HG02981 (cell line): ENCODE results near the gene FAM168A.

Experiments used
- ATAC-seq: cut with Tn5 transposase; IDR thresholded peaks from one replicate; pipeline ENCODE4 v1.9.1; 2021; ENCODE audit warnings: mild to moderate bottlenecking, moderate library complexity; ENCODE audit not compliant: unreplicated experiment

The FAM168A gene

DNA sequence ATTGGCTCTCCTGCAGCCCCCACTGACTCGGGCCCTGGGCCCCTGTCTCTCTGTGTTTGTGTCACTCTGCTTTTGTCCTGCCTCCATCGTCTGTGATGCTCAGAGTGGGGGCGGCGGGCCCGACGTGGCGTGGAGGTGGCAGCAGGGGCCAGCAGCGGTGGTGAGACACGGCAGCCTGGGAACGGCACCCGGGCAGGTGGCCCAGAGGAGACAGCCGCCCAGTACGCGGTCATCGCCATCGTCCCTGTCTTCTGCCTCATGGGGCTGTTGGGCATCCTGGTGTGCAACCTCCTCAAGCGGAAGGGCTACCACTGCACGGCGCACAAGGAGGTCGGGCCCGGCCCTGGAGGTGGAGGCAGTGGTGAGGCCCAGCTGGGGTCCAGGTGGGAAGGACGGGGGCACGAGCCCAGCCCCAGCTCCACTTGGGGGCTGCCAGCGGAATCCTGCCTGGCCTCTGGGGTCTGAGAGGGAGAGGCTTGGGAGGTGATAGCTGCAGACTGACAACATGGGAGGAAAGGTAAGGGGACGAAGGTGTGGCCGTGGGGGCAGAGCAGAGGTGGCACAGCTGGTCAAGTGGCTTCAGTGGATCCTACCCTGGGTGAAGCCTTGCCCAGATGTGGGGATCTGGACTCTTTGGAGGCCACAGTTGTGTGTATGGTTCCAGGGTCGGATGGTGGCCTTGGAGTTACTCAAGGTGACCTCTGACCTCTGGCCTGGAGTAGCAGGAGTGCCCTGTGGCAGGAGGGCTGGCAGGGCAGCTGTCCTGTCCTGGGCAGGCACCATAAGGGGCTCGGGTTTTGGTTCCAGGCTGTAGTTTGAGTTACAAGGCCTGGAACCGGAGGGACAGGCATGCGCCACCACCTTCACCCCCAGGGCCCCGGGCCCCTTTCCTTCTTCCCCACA, 205.6 kb downstream of the FAM168A start:
- ATAC-seq = no peak

DNA sequence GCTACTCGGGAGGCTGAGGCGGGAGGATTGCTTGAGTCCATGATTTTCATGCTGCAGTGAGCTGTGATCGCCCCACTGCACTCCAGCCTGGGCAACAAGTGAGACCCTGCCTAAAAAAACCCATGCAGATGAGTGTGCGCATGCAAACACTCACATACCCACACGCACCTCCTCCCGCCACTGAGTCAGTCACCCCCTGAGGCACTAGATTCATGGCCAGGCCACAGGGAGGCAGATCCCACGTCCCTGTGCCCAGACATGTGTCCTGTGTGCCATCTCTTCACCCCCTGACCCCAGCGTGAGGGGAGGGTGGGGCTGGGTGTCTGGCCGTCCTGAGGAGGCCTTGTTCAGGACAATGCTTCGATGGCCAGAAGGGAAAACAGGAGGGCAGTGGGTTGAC, 206.2 kb downstream of the FAM168A start:
- ATAC-seq = no peak

DNA sequence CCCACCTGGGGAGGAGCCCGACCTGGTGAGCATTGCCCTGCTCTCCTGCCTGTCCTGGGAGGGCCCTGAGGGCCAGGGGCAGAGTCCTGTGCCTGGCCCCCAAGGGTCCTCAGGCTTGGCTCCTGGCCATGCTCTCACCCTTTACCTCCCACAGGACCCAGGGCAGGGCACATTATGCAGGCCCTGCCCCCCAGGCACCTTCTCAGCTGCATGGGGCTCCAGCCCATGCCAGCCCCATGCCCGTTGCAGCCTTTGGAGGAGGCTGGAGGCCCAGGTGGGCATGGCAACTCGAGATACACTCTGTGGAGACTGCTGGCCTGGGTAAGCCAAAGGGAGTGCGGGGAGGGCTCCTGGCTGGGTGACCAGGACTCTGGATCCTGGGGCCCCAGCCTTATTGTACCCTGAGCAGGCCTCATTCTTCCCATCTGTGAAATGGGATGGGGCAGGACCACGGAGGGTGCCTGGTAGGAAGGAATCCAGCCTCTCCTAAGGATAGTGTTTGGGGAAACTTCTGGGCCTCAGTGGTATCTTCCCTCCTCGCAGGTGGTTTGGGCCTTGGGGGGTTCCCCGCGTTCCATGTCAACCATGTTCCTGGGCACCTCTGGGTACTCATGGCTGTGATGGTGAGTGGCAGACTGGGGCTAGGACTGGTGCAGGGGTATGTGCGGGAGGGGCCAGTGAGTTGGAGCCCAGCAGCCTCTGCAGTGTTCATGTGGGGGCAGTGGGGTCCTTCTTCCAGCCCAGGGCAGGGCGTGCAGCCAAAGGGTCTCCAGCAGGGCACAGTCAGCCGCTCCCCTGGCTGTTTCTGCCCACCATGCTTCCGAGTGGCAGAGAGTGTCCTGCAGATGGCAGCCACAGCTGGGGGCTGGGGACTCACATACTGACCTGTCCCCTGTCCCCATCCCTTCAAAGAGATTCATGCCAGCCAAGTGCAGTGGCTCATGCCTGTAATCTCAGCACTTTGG, 207.0 kb downstream of the FAM168A start:
- no peak for ATAC-seq

DNA sequence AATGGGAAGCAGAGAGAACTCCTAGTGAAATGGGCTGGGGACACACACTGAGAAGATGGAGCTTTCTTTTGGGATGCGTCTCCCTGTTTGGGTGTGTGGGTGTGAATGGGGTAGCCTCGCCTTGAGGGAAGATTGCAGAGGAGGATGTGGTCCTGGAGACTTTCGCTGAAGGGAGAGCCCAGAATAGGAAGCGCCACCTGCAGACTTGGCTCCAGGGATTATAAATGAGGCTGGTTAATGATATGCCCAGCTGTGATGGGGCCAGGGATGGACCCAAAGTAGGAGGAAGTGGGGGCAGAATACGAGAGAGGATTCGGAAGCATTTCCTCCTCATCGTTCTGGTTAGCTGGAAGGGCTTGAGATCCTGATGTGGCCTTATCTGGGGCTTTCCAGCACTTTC, 208.0 kb downstream of the FAM168A start:
- ATAC-seq = no peak

DNA sequence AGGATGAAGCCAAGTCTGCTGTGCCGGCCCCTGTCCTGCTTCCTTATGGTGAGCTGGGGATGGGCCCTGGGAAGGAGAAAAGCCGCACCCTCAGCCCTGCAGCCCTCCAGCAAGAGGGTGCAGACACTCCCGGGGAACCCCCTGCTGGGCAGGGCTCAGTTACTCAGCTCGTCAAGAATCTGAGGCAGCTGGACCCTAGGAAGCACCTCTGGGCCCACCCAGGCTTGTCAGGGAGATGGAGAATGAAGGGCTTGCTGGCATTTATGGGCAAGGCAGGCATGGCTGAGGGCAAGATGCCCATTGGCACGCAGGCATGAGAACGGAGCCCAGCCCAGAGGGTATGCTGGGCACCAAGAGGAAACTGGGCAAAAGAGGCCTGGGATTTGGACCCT, 208.8 kb downstream of the FAM168A start:
- ATAC-seq = no peak

DNA sequence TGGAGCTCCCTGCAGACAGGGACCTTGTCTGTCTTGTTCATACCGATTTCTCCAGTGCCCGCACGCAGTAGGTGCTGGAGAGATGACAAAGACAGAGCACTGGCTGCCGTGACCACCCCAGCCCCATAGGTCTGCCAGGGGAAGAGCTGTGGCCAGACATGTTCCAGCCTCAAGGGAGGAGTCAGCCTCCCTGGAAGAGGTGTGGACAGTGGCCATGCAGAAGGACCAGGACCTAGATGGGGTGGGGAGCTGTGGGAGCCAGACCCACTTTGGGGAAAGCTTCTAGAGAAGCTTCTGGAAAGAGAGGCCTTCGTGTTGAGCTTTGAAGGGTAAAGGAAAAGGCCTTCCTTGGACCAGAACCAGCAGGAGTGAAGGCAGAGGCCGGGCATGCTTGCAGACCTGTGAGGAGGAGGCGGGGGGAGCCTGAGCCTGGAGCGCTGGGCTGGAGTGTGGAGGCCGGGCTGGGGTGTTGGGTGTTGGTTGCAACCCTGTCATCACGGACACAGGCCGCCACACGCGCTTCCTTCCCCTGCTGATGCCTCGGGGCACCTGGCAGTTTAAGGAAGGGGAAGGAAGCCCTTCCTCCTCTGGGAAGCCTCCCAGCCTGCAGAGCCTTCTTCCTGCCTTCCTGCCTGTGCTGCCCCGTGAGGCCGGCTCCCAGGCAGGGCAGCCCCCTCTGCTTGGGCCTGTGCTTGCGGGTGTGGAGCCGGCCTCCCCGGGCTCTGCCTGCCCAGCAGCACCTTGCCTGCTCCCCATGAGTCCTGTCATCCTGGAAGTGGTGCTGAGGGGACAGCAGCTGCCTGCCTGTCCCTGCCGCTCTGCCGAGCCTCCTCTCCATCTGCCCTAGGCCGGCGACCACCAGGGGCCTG, 209.4 kb downstream of the FAM168A start:
- ATAC-seq = no peak

DNA sequence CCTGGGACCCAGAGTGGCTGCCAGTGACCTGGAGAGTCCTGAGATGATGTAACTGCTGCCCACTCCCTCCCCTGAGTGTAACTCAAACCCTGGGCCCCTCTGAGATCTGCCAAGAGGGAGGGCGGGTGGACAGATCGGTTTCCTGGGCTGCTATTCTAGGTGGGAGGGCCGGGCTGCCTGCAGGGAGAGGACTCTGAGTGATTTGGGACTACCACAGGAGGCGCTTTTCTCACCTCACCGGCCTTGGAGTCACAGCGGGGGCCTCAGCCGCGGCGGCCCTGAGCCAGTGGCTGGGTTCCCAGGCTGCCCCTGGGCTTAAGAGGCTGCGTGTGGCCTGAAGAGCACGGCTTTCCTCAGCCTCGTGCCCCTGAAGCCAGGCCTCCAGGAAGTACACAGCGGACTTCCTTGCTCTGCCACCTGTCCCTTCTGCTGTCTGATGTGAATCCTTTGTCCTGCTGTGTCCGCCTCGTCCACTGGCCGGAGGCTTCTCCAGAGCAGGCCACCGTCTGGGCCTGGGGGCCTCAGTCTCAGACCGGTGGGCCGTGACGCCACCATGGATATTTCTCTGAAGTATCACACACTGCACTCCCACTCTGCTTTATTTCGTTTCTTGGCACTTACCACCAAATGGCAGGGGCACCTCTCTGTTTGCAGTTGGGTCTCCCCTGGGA, 210.2 kb downstream of the FAM168A start:
- no peak for ATAC-seq

DNA sequence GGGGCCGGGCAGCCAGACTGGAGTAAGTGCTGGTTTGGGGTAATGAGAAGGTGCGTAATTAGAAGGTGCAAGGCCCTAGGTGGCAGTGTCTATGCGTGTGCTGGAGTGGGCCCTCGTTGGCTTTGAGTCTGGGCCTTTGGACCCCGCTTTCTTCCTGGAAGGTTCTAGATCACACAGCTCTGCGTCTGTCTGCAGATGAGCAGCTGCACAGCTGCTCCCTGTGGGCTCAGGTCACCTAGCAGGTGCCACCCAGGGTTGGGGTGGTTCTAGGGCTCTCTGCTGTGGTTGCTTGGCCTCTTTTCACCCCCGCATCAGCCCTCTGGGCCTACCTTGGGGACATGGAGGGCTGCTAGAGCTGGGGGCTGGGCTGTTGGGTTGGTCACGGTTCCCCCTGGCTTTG, 211.4 kb downstream of the FAM168A start:
- ATAC-seq = no peak

DNA sequence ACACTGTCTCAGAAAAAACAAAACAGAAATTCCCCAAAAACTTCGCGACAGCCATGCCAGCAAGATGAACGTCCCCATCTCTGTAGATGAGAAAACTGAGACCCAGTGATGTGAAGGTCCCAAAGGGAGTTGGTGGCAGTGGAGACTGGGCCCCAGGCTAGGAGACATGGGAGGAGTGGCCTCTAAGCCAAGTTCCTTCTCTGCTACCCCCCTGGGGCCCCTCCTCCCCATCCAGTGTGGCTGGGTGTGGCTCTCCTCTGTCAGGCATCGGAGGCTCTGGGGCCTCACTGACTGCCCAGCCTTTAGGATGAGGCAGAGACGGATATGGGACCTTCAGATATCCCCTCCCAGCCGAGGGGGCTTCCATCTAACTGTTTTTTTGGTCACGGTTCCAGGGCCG, 211.9 kb downstream of the FAM168A start:
- no peak for ATAC-seq

DNA sequence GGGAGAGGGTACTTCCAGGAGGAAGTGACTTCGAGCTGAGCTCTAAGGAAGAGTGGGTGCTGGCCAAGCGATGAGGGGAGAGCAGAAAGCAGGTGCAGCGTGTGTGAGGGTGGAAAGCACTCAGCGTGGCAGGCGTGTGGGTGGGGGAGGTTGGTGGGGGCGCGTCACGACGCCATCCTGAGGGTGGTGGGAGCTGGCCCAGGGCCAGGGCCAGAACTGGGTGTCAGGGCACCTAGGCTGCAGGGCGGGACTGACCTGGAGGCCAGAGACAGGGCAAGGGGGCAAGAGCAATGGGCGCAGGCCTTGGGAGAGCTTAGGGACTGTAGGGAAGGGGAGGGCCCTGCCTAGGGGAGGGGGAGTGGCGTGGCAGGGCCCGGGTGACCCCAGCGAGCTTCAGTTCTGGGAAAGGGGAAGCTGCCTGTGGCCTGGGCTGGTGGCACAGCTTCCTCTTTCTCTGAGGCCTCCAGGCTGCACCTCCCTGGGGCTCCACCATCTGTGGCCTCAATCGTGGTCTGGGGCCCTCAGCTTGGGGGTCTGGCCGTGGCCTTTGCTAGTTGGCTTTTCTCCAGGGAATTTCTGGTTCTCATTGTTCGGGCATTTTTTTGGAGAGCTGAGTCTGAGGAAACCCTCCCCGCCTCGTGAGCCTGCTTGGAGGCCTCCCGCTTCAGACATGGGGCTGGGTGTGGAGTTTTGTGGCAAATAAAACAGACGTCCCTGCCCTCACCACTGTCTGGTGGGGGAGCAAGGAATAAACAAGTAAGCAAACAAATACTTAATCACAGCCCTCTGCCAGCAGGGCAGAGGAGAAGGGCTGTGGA, 212.8 kb downstream of the FAM168A start:
- ATAC-seq = peak; percentile 49

DNA sequence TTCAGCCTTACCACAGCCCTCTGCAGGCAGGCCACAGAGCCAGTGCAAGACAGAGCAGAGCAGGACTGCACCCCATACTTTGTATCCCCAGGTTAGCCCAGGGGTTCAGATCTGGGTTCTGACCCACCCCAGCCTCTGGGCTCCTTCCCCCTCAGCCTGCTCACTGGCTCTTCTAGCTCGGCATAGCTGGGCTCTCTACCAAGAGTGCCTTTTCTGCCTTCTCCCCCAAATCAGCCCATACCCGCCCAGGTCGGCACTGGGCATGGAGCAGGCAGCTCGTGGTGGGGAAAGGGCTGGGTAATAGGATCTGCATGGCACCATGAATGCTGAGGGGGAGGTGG, 213.4 kb downstream of the FAM168A start:
- ATAC-seq = no peak

DNA sequence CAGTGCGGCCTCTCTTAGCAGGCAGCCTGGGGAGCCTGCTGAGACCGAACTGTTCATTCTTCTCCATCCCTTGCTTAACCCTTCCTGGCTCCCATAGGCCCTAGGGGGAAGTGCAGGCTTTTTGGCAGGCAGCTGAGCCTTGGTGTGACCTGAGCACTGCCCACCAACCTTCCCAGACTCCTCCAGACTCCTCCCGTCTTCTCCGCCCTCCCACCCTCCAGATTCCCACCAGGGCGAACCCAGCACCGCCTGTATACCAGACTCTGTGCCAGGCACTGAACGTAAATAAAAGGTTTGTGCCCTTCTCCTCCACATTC, 213.8 kb downstream of the FAM168A start:
- ATAC-seq = no peak

DNA sequence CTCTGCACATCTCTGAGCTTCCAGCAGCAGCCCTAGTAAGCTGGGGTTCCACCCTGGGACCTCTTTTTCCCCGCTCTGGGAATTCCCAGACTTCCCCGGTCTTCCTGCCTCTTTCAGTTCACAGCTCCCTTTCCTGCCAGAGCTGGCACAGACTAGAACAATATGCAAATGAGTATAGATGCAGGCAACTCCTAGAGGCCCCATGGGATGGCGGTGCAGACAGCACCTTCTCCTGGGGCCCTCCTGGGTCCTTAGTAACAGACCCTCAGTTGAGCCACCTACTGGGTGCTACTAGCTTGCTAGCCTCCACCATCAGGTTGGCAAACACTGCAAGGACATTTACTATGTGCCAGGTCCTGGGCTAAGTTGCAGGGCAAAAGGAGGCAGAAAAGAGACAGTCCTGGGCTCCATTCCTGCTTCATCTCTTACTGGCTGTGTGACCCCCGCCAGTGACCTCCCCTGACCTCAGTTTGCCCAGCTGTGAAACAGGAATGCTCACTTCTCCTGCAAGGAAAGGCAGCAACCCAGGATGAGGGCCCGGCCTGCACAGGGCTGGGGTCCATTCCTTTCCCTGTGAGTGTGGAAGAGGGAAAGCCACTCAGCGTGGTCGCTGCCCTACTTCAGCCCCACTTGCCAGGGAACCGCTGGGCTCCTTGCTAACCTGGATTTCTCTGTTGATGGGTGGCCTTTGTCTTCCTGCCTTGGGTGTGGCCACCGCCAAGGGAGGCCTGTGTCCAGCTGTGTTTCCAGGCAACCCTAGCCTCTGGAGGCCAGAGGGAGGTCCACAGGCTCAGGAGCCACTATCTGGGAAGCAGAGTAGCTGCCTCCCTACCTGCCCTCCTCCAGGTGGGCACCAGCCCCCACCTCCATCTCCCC, 214.4 kb downstream of the FAM168A start:
- no peak for ATAC-seq

DNA sequence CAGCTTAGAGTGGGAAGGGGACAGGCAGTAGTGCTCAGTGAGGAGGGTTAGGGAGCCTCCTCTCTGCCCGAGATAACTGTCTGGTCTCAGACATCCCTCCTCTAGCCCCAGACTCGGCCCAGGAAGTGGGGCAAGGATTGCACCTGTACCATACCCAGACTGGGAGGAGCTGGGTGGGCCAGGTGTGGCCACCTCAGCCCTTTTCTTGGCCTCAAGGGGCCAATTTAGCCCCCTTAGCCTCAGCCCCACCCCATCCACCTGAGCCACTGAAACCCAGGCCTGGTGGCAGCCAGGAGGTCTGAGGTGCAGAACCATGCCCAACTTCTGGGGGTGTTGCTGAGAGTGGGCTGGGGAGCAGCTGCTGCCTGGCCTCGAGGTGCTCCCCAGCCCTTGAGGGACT, 215.2 kb downstream of the FAM168A start:
- no peak for ATAC-seq

DNA sequence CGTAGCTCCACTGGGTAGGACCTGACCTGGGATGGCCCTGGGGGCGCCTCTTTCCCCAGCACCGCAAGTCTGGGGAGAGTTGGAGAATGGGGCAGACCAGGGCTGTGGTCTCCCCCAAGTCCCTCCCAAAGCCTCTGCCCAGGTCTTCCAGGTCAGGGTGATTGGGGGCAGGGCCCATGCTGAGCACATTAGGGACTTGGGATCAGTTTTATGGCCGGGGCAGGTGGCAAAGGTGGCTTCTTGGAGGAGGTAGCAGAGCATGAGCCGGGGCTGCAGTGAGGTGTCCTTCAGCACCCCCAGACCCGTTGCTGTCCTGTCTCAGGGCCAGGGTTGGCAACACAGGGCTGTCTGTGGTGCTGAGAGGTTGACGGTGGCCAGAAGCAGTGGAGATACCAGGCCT, 215.7 kb downstream of the FAM168A start:
- no peak for ATAC-seq

DNA sequence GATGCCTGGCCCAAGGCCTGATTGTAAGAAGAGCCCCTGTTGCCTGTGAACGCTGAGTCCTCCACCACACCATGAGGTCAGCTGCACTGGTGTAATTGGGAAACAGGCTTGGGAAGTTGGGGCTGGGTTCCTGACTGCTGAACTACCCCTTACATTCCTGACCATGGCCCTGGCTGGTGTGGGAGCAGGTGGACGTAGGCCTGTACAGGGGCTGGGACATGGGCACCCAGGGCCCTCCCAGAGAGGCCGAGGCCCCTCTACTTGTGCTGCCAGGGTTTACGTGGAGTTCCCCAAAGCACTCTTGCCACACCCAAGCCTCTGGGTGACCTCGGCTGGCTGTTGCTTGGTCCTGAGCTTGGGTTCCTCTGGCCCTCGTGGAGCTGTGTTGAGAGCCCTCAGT, 216.3 kb downstream of the FAM168A start:
- ATAC-seq = no peak

DNA sequence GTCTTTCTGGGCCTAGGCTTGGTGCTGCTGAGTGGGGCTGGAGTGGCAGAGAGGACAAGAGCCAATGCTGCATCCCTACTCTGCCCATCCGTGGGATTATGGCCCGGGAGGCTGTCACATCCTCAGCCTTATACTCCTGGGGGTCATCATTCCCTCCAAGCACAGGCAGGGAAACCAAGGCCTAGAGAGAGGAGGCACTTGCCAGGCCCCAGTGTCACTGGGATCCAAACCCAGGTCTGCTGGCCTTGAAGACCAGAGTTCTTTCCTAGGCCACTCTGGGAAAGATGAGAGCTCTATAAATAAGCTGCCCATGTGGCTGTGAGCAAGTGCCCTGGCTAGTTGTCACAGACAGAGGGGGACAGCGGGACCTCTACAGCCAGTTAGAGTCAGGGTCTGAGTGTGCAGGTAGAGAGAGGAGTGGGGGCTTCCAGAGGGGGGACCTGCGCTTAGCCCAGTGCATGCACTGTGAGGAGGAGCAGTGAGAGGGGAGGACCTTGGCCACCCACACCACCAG, 217.0 kb downstream of the FAM168A start:
- ATAC-seq = no peak

DNA sequence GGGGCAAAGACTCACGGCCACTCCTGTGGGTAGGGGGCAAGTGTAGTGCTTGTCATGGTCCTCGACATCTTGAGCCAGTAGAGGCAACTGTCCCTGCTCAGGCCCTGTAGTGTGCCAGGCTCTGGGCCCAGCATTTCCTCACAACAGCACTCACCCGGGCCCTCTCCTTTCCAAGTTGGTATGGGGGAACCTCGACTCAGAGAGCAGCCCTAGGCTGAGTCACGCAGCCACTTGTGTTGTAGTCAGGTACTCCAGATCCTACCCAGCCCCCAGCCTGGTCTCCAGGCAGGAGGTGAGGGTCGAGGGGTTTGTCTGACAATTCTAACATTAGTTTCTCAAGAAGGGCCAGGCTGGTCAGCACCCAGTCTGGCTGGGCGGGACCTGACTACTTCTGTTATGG, 217.6 kb downstream of the FAM168A start:
- ATAC-seq = no peak
